SK-N-SH (cell line): Measurements from ENCODE around the gene CTNNB1. TPM values are rescaled to one million over a fixed set of nuclear protein-coding genes. Genes with fewer than 3 reads are reported as not detected.

Experiments
- CTCF ChIA-PET: fragments of 300-600, 350-600 bp; formaldehyde crosslinking; extraction: SDS; loops from one replicate; lab custom pipeline; 2021; lab: Yijun Ruan, JAX
- POLR2A ChIA-PET: fragments of 350-600 bp; sonication (Branson Sonifier 250); formaldehyde crosslinking; extraction: SDS; loops from one replicate; lab custom pipeline; 2020; ENCODE audit warnings: antibody characterized with exemption, inconsistent platforms; lab: Yijun Ruan, JAX
- DNase-seq: peaks from one replicate; pipeline ENCODE4 v3.0.0; 2012
- H2AFZ ChIP-seq: fragments of 200-600 bp; sonication (generic); 2 replicates; pipeline ENCODE4 v1.8.1; 2016; ENCODE audit warnings: antibody characterized with exemption, mild to moderate bottlenecking, low read depth
- H3F3A ChIP-seq: fragments of 200-600 bp; sonication (generic); replicated peaks from 2 replicates; pipeline ENCODE3; 2016; ENCODE audit warnings: antibody characterized with exemption, mild to moderate bottlenecking; ENCODE audit not compliant: insufficient read depth
- H3K27ac ChIP-seq, 2 experiments: fragments of 200-500 bp in 1 of 2; fragments of 200-600 bp in 1 of 2; sonication (Bioruptor generic) in 1 of 2; sonication (generic), shearing (Covaris generic) in 1 of 2; 2 replicates each; pipeline versions ENCODE4 v1.5.1 to v1.6.1; 2014 to 2016; ENCODE audit warnings: low read depth in 2 of 2, inconsistent platforms in 1 of 2, low read length in 1 of 2, mild to moderate bottlenecking in 1 of 2, mixed read lengths in 1 of 2
- H3K27me3 ChIP-seq: fragments of 200-600 bp; sonication (generic), shearing (Covaris generic); 2 replicates; pipeline ENCODE4 v1.6.1; 2016; ENCODE audit warnings: mixed run types; ENCODE audit not compliant: insufficient read depth
- H3K36me3 ChIP-seq, 2 experiments: fragments of 200-500 bp in 1 of 2; fragments of 200-600 bp in 1 of 2; sonication (Bioruptor generic) in 1 of 2; sonication (generic) in 1 of 2; replicated peaks in 1 of 2; 2 replicates each; pipeline versions ENCODE3 to v1.5.1; 2014 to 2016; ENCODE audit warnings: low read length in 1 of 2, mild to moderate bottlenecking in 1 of 2; ENCODE audit not compliant: insufficient read depth in 2 of 2, control insufficient read depth in 1 of 2
- H3K4me1 ChIP-seq, 2 experiments: fragments of 200-500 bp in 1 of 2; fragments of 200-600 bp in 1 of 2; sonication (Bioruptor generic) in 1 of 2; sonication (generic), shearing (Covaris generic) in 1 of 2; 2 replicates each; pipeline versions ENCODE4 v1.5.1 to v1.6.1; 2014 to 2016; ENCODE audit warnings: low read depth in 1 of 2, low read length in 1 of 2, mixed run types in 1 of 2; ENCODE audit not compliant: insufficient read depth in 2 of 2, control insufficient read depth in 1 of 2
- H3K4me2 ChIP-seq: fragments of 200-600 bp; sonication (generic), shearing (Covaris generic); 2 replicates; pipeline ENCODE4 v1.6.1; 2017; ENCODE audit warnings: mixed run types
- H3K4me3 ChIP-seq, 2 experiments: fragments of 200-500 bp in 1 of 2; fragments of 200-600 bp in 1 of 2; sonication (Bioruptor generic) in 1 of 2; sonication (generic), shearing (Covaris generic) in 1 of 2; 2 replicates each; pipeline versions ENCODE4 v1.5.1 to v1.8.1; 2014 to 2016; ENCODE audit warnings: low read depth in 2 of 2, inconsistent platforms in 1 of 2, low read length in 1 of 2, mild to moderate bottlenecking in 1 of 2, mixed read lengths in 1 of 2, moderate library complexity in 1 of 2
- H3K79me2 ChIP-seq: fragments of 200-600 bp; sonication (generic); 2 replicates; pipeline ENCODE4 v1.8.1; 2017; ENCODE audit warnings: mild to moderate bottlenecking; ENCODE audit not compliant: insufficient read depth
- H3K9ac ChIP-seq: fragments of 200-600 bp; sonication (generic); 2 replicates; pipeline ENCODE4 v1.6.1; 2017; ENCODE audit warnings: mixed run types
- H3K9me2 ChIP-seq: fragments of 200-600 bp; sonication (generic); 2 replicates; pipeline ENCODE4 v1.6.1; 2017; ENCODE audit warnings: mixed run types
- H3K9me3 ChIP-seq: fragments of 200-600 bp; sonication (generic); 2 replicates; pipeline ENCODE4 v1.6.1; 2017; ENCODE audit warnings: mixed run types, mild to moderate bottlenecking, moderate library complexity
- H4K20me1 ChIP-seq: fragments of 200-600 bp; sonication (generic); 2 replicates; pipeline ENCODE4 v1.6.1; 2017; ENCODE audit warnings: mild to moderate bottlenecking, mixed run types; ENCODE audit not compliant: insufficient read depth
- CHD2 ChIP-seq: fragments of 150-350 bp; IDR thresholded peaks from 2 replicates; pipeline ENCODE4 v1.6.1; 2018; ENCODE audit warnings: low read length; ENCODE audit not compliant: partially characterized antibody
- EP300 ChIP-seq, 2 experiments: IDR thresholded peaks; 2 replicates each; pipeline versions ENCODE4 v1.4.0 to v1.6.1; 2012; ENCODE audit warnings: borderline replicate concordance in 1 of 2, low read depth in 1 of 2, low read length in 1 of 2
- EZH2phosphoT487 ChIP-seq: fragments of 200-600 bp; sonication (generic); IDR thresholded peaks from 2 replicates; pipeline ENCODE4 v1.6.1; 2017; ENCODE audit warnings: low read depth, mixed run types, mild to moderate bottlenecking, antibody characterized with exemption, moderate library complexity, borderline replicate concordance
- FOSL2 ChIP-seq: IDR thresholded peaks from 2 replicates; pipeline ENCODE4 v1.4.0; 2012; ENCODE audit warnings: low read depth, mild to moderate bottlenecking, moderate library complexity, borderline replicate concordance
- FOXJ3 ChIP-seq: sonication (generic); formaldehyde crosslinking; IDR thresholded peaks from 2 replicates; pipeline ENCODE4 v1.5.1; 2020; ENCODE audit warnings: mild to moderate bottlenecking, missing genetic modification reagents
- FOXM1 ChIP-seq: IDR thresholded peaks from 2 replicates; pipeline ENCODE4 v1.4.0; 2012; ENCODE audit warnings: low read depth, mild to moderate bottlenecking
- GABPA ChIP-seq: IDR thresholded peaks from 2 replicates; pipeline ENCODE4 v1.4.0; 2012; ENCODE audit warnings: low read depth, mild to moderate bottlenecking
- JUND ChIP-seq: IDR thresholded peaks from 2 replicates; pipeline ENCODE4 v1.4.0; 2012
- NFIC ChIP-seq: IDR thresholded peaks from 2 replicates; pipeline ENCODE4 v1.4.0; 2012; ENCODE audit warnings: borderline replicate concordance
- POLR2AphosphoS5 ChIP-seq: IDR thresholded peaks from 2 replicates; pipeline ENCODE4 v1.6.1; 2012; ENCODE audit warnings: low read depth, low read length
- RAD21 ChIP-seq: IDR thresholded peaks from 2 replicates; pipeline ENCODE4 v1.6.1; 2012; ENCODE audit warnings: mild to moderate bottlenecking, low read length
- RCOR1 ChIP-seq: fragments of 150-350 bp; IDR thresholded peaks from 2 replicates; pipeline ENCODE4 v1.6.1; 2017; ENCODE audit warnings: antibody characterized with exemption, low read length
- RFX5 ChIP-seq: IDR thresholded peaks from 2 replicates; pipeline ENCODE4 v1.6.1; 2012; ENCODE audit warnings: mild to moderate bottlenecking, improper control_type of control experiment, low read length
- SMC3 ChIP-seq: IDR thresholded peaks from 2 replicates; pipeline ENCODE4 v1.6.1; 2012; ENCODE audit warnings: low read depth, low read length, improper control_type of control experiment
- TAF1 ChIP-seq: IDR thresholded peaks from 2 replicates; pipeline ENCODE4 v1.6.1; 2012; ENCODE audit warnings: low read depth, mild to moderate bottlenecking, low read length, moderate library complexity, borderline replicate concordance
- USF2 ChIP-seq: fragments of 150-350 bp; IDR thresholded peaks from 2 replicates; pipeline ENCODE4 v1.6.1; 2017; ENCODE audit warnings: antibody characterized with exemption, low read length, low read depth, borderline replicate concordance
- YY1 ChIP-seq: IDR thresholded peaks from 2 replicates; pipeline ENCODE4 v1.4.0; 2012; ENCODE audit warnings: low read depth, mild to moderate bottlenecking
- ZBTB33 ChIP-seq: IDR thresholded peaks from 2 replicates; pipeline ENCODE4 v1.4.0; 2012; ENCODE audit warnings: low read depth, borderline replicate concordance
- WGBS: methylation state at CpG from one replicate; pipeline ENCODE4 v1.1.6; 2017; ENCODE audit warnings: low lambda C conversion rate; 5-methylcytosine and 5-hydroxymethylcytosine counted together
- polyA plus RNA-seq, 3 experiments: library from polyadenylated mRNA; depleted of rRNA; stranded (reverse); fragments of >200 nt; gene quantifications; 2 replicates each; pipeline ENCODE4 v1.2.3, GENCODE V29; 2012
- TF ChIP-seq, protein P1 (sequence below): fragments of 200-600 bp; sonication (generic); IDR thresholded peaks from 2 replicates; pipeline ENCODE4 v1.6.1; 2017; ENCODE audit warnings: antibody characterized with exemption, mild to moderate bottlenecking, moderate library complexity

The CTNNB1 gene
- polyA plus RNA-seq, 1 of the 3 experiments (the other 2 are of a cell fraction) = 178 TPM

- Histone ChIP-seq H3K4me3 (no peak overlapping the region), H3K4me2 (no peak overlapping the region), H3K27me3 (peaks cover 4% of the 10 kb centered on the region; the same call in 1 of the 2 replicates), H3K9me2 (no peaks in the 10 kb centered on the region), H3K79me2 (peaks cover 18% of the 10 kb centered on the region), H3F3A (no peaks in the 10 kb centered on the region), H3K9me3 (no peaks in the 10 kb centered on the region), H4K20me1 (peaks cover 10% of the 10 kb centered on the region), H3K4me1 (peaks cover 0 to 3% of the 10 kb centered on the region in 2 experiments; a peak in 2 of 4 replicates), H2AFZ (no peak overlapping the region), H3K36me3 (no peaks in the 10 kb centered on the region), H3K9ac (no peak overlapping the region), H3K27ac (no peak overlapping the region)
- ChIA-PET POLR2A (interaction anchor here (0.6 kb wide), 1 partner anchor 611 kb away, joined by 3 read pairs; no protein-coding TSS in a partner anchor), CTCF (interaction anchor here (1.3 kb wide), 1 partner anchor 611 kb away, joined by 4 read pairs; no protein-coding TSS in a partner anchor)
- WGBS = 94% methylated on average over 7 of the region's 7 CpGs
- TF ChIP-seq FOXM1 (no peak), EP300 (IDR thresholded peaks at IDR 0.05; ENCODE audit: borderline replicate concordance in 1 of 2, low read depth in 1 of 2, low read length in 1 of 2) (no peak), JUND (no peak), RAD21 (no peak), GABPA (no peak), RCOR1 (no peak), CHD2 (no peak), RFX5 (no peak), ZBTB33 (no peak), SMC3 (no peak), EZH2phosphoT487 (no peak), YY1 (no peak), POLR2AphosphoS5 (no peak), TAF1 (no peak), NFIC (no peak), USF2 (no peak), FOXJ3 (CRISPR knock-in tag) (no peak), FOSL2 (no peak)
- TF ChIP-seq, protein P1, sequence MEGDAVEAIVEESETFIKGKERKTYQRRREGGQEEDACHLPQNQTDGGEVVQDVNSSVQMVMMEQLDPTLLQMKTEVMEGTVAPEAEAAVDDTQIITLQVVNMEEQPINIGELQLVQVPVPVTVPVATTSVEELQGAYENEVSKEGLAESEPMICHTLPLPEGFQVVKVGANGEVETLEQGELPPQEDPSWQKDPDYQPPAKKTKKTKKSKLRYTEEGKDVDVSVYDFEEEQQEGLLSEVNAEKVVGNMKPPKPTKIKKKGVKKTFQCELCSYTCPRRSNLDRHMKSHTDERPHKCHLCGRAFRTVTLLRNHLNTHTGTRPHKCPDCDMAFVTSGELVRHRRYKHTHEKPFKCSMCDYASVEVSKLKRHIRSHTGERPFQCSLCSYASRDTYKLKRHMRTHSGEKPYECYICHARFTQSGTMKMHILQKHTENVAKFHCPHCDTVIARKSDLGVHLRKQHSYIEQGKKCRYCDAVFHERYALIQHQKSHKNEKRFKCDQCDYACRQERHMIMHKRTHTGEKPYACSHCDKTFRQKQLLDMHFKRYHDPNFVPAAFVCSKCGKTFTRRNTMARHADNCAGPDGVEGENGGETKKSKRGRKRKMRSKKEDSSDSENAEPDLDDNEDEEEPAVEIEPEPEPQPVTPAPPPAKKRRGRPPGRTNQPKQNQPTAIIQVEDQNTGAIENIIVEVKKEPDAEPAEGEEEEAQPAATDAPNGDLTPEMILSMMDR = no peak
- DNase-seq = no peak
These were observed 3.4 kb upstream of the CTNNB1 start for GRCh38 chr3:41195946-41196345.
